GM19395 (cell line): ENCODE measurements around the gene CDKL1.
A peak's percentile ranks its signal among the peaks of the same experiment; 100 is the strongest.
"Not testable (repeated sequence)": the region's sequence is repeated elsewhere in the genome, so short reads cannot be mapped to it uniquely, and the experiment has no call there.

ENCODE experiments used
- ATAC-seq: cut with Tn5 transposase; IDR thresholded peaks from one replicate; pipeline ENCODE4 v1.9.1; 2021; ENCODE audit warnings: mild to moderate bottlenecking, moderate library complexity; ENCODE audit not compliant: unreplicated experiment

The CDKL1 gene

DNA sequence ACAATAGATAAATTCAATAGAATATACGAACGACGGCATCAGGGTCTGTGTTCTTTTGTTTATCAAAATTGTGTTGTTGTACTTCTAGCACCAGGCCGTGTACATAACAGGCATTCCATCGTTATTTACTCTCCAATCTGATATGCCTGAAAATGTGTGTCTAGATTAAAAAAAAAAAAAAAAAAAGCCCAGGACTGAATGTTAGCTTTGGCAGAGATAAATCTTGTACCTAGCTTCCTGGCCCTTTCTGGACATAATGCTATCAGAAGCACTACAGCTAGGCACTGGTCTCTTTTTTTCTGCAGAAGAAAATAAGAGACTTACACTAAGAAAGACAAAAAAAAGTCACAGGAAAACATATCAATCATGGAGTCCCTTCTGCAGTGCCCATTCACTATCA lies 37.0 kb downstream of the CDKL1 start:
- no peak for ATAC-seq

- ATAC-seq, result no peak
These were observed 38.8 kb downstream of the CDKL1 start for GRCh38 chr14:50357753-50358395.

GRCh38 chr14:50357124-50357523 lies 39.6 kb downstream of the CDKL1 start:
- no peak for ATAC-seq

GRCh38 chr14:50356283-50356682 lies 40.4 kb downstream of the CDKL1 start:
- not testable (repeated sequence) for ATAC-seq

GRCh38 chr14:50355692-50356091 lies 41.0 kb downstream of the CDKL1 start:
- no peak for ATAC-seq

DNA sequence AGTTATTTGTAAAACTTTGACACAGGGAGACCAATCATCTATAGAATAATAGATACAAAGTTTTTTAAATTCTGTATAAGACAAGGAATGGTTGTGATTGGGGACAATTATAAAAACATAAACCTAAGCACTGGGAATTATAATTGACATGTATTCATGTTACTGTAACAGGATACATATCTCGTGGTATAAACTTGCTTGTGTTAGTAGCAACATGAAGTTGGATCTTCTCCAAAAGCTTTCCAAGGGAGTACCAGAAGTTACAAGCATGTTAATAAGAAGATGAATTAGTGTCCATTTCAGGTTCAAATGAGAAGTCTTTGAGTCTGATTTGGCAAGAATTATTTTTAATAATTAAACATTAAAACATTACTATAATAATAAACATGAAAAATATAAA lies 42.2 kb downstream of the CDKL1 start:
- no peak for ATAC-seq

DNA sequence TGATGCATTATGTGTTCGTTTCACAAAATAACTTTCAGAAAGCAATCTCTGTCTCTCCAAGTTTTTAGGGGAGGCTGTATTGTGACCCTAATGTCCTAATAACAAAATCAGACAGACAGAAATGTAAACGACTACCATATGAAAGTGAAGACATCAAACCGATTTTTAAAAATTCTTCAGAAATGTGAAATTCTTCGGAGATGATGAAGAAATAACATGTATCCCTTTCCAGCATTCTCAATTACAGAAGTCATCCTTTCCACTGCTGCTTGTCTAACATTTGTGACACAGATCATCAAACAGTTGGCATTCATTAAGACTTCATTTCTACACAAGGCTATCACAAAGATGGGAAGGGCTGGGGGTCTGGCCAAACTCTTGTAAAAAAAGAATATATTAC lies 43.6 kb downstream of the CDKL1 start:
- no peak for ATAC-seq

DNA sequence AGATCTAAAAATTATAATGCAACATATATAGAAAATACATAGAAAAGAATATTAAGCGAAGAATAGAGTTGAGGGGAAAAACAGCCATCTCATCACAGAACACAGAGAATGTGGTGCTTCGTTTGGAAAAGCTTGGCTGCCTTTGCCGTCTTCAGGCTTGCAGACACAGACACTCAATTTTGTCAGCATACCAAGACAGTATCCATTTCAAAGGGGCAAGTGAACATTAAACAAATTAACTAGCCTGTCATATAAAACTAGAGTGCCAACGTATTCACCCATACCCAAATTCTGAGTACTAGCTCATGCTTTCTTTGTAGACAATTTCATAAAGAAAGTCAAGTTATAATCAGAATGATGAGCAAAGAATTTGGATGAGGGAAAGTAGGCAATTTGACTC lies 44.1 kb downstream of the CDKL1 start:
- no peak for ATAC-seq

GRCh38 chr14:50350975-50351374 lies 45.7 kb downstream of the CDKL1 start:
- ATAC-seq, result no peak

DNA sequence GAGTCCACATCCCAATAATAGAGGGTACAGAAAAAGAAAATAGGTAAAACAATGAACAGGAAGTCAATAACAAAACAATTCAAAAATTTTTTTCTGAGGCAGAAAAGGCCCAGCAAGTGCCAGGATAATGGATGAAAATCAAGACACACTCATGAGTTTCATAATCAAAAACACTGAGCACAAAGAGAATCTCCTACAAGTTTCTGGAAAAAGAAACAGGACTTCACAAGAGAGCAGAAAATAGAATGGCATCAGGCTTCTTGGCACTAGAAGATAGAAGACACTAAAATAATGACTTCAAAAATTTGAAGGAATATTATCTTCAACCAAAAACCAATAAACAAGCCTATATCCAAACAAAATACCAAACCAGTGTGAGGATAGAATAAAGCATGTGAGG lies 47.7 kb downstream of the CDKL1 start:
- no peak for ATAC-seq

- no peak for ATAC-seq
These were observed 49.2 kb downstream of the CDKL1 start for GRCh38 chr14:50347521-50347920.

GRCh38 chr14:50345846-50346422 lies 50.7 kb downstream of the CDKL1 start:
- no peak for ATAC-seq

DNA sequence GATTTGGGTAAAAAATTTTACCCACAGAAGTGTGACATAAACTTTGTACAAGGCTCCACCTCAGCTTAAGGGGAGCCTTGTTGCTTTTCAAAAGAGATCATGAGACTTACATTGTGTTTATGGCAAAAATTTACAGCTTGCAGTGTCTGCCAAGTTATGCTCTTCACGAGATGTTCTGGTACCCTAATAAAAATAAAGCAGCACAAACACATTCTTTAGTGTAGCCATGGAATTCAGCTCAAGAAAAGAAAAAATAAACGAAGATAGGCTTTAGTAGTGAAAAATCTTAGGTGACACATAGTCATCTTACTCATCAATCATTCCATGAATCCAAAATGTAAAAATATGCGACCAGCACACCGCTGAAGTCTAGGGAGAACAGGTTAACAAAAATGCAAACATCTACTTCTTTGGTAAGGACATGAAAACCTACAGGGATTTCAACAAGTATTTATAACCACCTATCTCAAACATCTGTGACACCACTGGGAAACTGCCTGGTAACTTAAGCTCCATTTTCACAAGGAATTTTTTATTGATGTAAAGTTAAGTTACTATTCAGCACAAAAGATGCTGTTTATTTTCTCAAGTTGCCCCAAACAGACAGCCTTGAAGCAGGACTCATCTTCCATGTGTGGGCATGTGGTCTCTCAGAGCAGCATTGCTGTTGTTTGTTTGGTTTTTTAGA lies 51.7 kb downstream of the CDKL1 start:
- ATAC-seq, result no peak

DNA sequence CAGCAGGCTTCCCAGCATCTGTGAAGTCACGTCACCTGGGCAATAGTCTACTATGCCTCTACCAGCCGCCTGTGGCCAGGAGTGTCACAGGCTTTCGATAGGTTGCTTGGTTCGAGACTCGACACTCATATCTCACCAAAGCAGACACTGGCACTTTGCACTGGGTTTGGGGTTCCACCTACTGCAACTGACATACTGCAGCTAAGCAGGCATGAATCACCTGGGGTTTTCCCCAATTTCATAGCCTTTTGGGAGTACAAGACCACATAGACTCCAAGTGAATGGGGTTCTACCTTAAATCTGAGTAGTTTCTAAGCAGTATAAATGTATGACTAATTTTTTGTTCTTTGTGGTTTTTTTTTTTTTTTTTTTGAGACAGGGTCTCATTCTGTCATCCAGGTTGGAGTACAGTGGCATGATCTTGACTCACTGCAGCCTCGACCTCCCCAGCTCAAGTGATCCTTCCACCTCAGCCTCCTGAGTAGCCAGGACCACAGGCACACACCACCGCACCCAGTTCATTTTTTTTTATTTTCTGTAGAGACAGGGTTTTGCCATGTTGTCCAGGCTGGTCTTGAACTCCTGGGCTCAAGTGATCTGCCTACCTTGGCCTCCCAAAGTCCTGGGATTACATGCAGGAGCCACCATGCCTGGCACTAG lies 52.4 kb downstream of the CDKL1 start:
- peak; percentile 74 for ATAC-seq

GRCh38 chr14:50343434-50343833 lies 53.2 kb downstream of the CDKL1 start:
- no peak for ATAC-seq

DNA sequence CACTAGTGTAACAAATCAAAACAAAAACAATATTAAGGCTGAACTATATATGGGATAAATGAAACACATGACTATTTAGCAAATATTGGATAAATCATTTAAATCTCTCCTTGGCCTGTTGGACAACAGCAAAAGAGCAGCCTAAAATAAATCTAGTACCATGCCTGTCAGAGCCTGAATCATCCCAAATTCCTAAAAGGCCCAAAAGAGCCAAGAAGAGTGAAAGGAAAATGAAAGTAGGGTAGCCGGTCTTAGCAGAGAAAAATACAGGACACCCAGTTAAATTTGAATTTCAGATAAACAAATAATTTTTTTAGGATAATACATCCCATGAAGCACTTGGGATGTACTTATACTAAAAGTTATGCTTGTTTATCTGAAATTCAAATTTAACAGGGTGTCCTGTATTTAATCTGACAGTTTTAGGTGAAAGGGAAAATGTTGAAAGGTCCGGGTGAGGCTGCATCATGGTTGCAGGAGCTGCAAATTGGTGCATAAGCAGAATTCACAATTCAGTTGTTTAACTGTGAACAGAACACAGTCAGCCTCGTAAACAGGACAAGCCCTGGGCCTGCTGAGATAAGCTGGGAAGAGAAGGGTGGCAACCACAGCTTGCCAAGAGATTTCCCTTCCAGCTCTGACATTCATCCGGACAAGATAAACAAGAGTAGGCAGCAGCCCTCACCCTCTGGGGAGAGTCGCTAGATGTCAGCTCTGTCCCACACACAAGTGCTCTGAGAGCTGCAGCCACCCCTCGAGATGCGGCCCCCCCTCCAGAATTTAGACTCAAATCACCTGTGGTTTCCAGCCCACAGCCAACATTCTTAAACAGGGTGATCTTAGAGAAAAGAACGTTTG lies 54.2 kb downstream of the CDKL1 start:
- no peak for ATAC-seq

DNA sequence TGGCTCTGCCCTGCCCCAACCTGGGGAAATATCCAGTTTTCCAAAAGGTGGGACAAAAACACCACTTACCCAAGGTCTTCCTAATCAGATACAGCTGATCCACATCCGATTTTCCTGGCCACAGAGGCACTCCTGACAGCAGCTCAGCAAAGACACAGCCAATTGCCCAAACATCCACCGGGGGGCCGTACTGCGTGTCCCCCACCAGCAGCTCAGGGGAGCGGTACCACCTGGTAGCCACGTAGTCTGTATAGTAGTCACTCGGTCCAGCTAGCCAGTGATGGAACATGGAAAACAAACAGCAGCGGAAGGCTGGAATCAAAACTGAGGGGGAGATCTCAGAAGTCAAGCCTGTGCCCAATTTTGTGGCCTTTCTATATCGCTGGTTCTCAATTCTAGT lies 55.7 kb downstream of the CDKL1 start:
- no peak for ATAC-seq

GRCh38 chr14:50340045-50340444 lies 56.6 kb downstream of the CDKL1 start:
- ATAC-seq, result no peak

GRCh38 chr14:50339178-50339804 lies 57.4 kb downstream of the CDKL1 start:
- ATAC-seq, result no peak

- no peak for ATAC-seq
These were observed 58.1 kb downstream of the CDKL1 start for GRCh38 chr14:50338587-50338986.
